IPS DF 4.7 (cell line): Measurements from ENCODE around the gene SIGLEC7.
"Not testable (repeated sequence)": the region's sequence is repeated elsewhere in the genome, so short reads cannot be mapped to it uniquely, and the experiment has no call there.

ENCODE experiments used
- DNase-seq: peaks from one replicate; pipeline ENCODE4 v3.0.0-alpha.2; 2013; ENCODE audit warnings: low spot score; ENCODE audit errors: extremely low read depth

SIGLEC7 gene

DNA sequence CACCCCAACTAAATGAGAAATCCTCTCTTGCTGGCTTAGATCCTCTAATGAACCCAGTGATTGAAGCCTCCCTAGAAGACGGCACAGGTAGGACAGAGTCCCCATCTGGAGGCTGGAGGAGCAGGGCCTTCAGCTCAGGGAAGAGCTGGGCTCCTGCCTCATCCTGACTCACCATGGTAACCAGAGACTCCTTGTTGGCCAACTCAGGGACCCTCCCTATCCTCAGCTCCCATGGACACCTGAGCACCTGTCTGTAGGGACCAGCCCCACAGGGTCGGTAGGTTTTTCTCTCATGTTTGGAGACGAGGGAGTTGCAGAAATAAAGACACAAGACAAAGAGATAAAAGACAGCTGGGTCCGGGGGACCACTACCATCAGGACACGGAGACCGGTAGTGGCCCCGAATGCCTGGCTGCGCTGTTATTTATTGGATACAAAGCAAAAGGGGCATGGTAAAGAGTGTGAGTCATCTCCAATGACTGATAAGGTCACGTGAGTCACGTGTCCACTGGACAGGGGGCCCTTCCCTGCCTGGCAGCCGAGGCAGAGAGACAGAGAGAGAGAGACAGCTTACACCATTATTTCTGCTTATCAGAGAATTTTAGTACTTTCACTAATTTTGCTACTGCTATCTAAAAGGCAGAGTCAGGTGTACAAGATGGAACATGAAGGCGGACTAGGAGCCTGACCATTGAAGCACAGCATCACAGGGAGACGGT is 26.6 kb downstream of the SIGLEC7 start:
- DNase-seq: no peak

DNA sequence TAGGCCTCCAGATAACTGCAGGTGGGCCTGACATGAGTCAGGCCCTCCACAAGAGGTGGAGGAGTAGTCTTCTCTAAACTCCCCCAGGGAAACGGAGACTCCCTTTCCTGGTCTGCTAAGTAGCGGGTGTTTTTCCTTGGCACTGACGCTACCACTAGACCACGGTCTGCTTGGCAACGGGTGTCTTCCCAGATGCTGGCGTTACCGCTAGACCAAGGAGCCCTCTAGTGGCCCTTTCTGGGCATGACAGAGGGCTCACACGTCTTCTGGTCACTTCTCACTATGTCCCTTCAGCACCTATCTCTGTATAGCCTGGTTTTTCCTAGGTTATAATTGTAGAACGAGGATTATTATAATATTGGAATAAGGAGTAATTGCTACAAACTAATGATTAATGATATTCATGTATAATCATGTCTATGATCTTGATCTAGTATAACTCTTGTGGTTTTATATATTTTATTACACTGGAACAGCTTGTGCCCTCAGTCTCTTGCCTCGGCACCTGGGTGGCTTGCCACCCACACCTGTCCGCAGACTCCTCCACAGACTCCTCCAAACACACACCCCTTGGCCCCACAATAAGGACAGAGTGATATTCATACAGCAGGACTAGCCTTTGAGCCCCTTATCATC is 27.3 kb downstream of the SIGLEC7 start:
- not testable (repeated sequence) for DNase-seq

DNA sequence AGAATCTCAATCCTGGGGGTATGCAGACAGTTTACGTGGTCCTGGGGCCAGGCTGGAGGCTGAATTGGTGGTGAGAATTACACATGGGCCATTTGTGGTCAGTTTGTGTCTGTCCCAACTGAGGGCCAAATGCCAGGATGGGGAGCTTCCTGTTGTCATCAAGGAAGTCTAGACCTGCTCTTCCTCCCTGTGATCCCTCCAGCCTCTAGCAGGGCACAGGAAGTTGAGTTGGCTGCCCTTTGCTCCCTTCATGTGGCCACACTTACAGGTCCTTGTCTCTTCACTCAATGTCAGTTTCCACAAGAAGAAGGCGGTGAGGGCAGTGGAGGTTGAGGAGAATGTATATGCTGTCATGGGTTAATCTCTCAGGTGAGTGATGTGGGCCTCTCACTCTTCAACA is 30.1 kb downstream of the SIGLEC7 start:
- no peak for DNase-seq

DNA sequence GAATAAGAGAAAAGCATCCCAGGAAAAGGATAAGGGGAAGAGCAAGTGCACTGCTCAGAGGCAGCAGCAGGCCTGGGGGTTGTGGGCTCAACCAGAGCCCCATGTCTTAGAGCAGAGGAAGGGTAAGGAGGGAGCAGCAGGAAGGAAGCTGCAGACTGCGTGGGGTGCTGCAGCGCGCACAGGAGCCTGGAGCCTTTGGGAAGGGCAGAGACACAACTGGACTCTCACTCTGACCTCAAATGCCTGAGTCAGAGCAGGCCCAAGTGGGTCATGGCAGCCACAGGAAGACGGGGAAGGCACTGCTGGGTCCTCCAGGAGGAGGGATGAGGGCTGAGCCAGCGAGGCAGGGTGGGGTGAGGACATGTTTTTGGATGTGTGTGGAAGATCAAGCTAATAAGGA is 31.6 kb downstream of the SIGLEC7 start:
- DNase-seq: no peak

DNA sequence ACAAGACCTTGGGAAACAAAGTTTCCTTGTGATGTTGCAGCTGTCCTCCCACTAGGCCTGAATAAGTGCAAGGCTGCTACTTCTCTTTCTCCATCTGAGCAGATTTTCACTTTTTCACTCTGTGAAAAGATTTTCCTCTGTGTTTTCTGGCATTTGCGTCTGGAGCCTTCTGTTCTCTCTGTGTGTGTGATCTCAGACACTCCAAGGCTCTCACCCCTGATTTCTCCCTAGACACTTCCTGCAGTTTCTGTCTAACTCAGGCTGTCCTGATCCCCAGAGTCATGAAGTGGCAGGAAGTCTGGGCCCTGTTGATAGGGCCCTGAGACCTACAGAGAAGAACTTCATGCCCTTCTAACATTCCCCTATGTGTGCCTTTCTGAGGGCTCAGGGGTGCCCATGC is 37.2 kb downstream of the SIGLEC7 start:
- DNase-seq: no peak

DNA sequence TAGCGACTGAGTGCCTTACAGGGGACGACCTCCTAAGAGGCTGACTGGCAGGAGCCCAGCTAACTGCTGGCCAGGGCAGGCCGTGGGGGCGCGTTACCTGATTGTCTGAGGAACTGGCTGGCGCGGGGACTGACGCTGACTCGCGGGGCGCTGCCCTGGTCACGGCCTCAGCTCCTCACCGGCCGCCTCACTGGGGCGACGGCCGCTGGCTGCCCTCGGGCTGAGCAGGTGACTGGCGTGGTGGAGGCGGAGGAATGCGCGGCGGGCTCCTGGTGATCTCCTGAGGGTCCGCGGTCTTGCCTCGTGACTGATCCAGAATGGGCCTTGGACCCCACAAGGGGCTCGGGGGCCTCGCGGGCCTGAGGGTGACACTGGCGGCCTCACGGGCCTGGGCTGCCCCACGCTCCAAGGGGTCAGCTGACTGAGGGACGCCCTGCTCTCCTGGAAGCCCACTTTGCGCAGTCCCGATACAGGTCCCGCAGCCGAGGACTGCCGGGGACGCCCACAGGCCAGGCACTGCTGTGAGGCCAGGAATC is 39.3 kb downstream of the SIGLEC7 start:
- no peak for DNase-seq

DNA sequence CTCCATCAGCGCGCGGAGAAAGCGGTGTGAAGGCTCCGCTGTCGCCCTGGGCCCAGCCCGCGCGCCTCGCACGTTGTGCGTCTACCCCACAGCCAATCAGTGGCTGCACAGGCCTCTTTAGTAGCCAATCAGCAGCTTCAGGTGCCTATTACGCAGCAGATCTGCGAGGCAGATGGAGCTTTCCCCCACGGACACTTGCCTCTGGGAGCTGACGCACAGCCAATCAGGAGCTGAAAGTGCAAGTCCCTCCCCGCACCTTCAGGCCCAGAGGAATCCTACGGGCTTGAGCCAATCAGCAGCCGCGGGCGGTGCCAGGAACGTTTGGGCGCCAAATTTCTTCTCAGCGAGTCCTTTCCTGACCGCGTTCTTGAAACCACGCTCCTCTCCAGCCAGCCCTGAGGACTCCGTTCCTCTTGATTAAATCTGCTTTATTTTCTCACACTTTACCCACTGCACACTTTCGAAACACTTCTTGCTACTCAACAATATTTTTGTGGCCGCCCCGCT is 39.9 kb downstream of the SIGLEC7 start:
- no peak for DNase-seq

DNA sequence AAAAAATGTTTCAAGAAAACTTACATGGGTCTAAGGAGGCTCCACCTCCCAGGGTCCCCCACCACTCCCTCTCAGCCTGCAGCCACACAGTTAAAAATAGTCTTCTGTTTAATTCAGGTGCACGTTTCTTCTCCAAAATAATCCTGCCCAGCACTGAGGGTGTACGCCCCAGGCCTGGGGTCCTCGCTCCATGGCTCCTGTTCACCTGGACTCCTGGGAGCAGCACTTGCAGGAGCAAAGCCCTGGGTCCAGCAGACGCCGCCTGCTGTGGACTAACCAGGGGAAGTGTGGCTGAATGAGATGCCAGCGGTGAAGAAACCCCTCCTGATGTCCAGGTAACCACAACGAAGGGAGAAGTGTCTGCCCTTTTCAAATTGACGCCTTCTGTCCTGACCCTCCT is 41.5 kb downstream of the SIGLEC7 start:
- no peak for DNase-seq

DNA sequence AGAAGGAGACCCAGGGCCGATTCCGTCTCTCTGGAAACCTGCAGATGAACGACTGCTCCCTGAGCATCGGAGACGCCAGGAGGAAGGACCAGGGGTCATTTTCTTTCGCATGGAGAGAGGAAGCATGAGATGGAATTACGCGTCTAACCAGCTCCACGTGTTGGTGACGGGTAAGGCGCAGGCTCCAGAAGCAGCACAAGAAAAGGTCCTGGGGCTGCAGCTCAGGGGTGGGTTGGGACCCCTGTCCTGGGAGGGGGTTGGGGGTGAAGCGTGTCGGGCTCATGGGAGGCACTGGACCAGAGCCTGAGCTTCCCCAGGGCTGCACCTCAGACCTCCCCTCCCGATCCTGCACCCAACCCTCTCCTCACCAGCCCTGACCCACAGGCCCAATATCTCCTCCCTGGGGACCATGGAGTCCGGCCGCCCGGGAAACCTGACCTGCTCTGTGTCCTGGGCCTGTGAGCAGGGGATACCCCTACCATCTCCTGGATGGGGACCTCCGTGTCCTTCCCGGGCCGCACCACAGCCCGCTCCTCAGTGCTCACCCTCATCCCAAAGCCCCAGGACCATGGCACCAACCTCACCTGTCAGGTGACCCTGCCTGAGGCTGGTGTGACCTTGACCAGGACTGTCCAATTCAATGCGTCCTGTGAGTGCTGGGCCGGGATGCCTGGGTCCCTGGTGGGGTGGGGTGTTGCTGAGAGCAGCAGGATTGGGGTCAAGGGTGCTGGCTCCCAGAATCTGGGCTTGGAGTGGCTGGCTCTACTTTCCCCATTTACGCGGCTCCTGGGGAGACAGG is 43.2 kb downstream of the SIGLEC7 start:
- DNase-seq: no peak

DNA sequence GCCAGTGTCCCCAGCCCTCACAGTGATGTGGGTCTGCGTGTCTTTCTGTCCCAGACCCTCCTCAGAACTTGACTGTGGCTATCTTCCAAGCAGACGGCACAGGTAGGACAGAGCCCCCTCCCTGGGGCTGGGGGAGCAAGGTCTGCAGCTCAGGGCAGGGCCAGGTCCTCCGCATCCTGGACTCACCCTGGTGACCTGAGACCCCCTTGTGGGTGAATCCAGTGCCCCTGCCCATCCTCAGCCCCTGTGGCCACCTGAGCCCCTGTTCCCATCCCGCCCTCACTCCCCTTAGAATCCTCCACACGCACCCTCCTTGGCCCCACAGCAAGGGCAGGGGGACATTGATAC is 43.7 kb downstream of the SIGLEC7 start:
- no peak for DNase-seq

DNA sequence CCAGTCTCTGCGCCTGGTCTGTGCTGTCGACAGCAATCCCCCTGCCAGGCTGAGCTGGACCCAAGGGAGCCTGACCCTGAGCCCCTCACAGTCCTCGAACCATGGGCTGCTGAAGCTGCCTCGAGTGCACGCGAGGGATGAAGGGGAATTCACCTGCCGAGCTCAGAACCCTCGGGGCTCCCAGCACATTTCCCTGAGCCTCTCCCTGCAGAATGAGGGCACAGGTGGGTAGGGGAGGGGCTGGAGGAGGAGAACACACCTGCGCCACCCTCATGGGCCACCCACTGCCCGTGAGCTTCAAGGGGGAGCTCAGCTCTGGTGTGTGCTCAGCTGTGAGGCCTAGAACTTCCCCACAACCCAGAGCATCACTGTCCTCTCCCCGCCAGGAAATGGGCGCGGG is 44.2 kb downstream of the SIGLEC7 start:
- DNase-seq: no peak

DNA sequence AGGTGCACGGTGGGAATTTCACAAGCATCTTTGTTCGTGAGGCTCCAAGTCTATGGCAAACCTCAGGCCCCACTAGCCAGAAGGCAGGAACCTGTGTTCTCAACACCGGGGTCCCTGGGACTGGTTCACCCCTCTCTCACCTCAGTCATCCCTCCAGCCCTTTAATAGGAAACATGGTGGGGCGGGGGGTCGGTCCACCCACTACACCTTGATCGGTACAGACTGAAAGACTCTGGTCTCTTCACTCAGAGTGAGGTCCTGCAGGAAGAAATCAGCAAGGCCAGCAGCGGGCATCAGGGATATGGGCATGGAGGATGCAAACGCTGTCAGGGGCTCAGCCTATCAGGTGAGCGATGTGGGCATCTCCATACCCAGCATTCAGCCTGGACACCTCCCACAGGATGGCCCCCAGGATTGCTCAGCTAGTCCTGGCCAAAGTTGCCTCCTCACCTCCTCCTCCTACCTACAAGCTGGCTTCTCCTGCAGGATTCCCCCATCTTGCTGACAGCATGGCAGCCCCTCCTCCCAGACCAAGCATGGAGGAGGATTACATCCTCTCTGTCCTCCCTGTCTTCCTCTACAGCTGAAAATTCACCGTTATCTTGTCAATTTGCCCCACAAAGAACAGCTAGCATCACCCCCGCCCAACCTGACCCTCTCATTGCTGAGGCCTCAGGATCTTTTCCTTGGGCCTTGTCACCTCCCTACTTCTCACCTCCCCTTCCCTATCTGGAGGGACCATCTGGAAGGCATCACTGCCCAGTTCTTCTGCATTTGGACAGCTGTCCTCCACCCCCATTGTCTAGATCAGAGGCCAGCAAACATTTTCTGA is 45.5 kb downstream of the SIGLEC7 start:
- no peak for DNase-seq

DNA sequence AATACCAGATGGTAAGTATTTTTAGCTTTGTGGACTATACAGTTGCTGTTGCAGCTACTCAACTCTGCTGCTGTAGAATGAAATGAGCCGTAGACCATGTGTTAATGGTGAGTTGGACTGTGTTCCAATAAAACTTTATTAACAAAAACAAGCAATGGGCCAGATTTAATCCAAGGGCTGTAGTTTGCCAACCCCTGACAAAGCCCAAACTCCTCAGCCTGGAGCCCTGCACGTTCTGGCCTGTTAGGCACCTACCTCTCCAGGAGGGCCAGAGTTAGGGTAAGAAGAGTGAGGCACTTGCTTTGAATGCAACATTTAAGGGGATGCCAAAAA is 46.1 kb downstream of the SIGLEC7 start:
- no peak for DNase-seq

DNA sequence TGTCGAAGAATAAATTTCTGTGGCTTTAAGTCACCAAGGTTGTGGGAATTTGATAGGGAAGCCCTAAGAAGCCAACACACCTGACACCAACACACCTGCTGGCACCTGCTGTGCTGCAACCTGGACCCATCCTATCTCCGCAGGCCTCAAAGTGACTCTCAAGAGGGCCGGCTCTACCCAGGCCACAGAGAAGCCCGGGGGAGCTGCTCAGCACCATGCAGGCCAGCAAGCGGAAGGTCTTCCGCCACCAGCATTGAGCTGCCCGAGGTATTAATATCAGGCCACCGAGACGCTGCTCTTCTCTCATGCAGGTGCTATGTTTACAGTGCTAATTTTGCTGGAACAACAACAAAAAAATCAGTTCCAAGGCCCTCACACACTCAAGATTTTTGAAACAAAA is 50.6 kb downstream of the SIGLEC7 start:
- no peak for DNase-seq

DNA sequence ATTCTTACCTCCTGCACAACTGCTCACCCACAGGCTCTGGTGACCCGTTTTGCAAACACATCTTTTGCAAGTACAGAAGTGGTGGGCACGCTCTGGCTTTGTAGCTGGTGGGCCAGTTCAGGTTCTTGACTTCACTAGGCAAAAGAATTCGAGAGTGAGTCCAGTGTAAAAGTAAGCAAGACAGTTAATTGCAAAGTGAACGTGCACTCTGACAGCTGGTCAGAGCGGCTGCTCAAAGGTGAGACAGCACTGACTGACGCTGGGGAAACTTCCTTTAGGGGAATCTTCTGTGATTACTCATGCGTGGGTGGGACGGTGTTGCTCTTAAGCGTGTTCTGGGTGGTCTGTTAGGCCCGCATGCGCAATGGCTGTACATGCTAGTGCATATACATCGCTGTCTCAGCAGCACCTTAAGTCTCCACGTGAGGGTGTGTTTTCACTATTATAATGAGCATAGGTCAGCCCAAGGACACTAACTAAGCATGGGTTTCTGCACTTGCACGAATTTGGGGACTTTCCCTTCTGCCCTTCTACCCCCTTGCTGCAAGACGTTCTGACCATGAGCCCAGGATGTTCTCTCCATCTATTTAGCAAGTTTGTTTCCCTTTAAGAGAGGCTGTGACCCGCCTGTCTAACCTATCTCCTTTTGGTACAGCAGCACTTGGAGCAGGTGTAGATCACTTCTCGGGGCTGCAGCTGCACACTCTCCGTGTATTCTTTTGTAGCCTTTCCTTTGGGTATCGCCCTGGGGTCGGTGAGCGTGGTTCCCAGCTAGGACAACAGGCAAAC is 52.6 kb downstream of the SIGLEC7 start:
- DNase-seq: no peak

DNA sequence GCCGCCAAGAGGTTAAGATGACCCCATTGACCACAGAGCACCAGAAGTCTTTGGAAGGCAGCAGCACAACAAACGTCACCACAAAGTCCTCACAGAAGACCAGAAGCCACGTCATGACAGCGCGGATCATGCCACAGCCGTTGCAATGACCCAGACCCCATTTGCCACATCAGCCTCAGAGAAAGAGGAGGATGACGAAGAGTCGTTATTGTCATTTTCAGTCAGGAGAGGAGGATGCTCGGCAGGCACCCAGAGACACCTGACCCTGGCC is 53.1 kb downstream of the SIGLEC7 start:
- no peak for DNase-seq

DNA sequence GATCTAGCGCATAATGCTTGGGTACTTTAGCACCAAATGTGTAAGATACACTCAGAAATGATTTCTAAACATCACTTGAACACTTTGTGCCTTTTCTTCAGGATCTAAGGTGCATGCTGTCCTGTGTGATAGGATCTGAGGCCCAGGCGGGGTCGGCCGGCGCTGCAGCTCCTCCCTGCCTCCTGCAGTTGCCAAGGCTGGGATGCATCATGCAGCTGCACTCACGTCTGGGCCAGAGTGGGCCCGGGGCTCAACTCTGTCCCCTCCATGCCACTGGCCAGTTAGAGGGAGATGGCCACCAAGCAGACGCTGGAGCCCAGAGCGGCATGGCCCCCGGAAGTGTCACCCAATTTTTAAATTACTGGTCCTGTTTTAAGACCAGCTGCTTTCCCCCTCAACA is 53.5 kb downstream of the SIGLEC7 start:
- DNase-seq: no peak

DNA sequence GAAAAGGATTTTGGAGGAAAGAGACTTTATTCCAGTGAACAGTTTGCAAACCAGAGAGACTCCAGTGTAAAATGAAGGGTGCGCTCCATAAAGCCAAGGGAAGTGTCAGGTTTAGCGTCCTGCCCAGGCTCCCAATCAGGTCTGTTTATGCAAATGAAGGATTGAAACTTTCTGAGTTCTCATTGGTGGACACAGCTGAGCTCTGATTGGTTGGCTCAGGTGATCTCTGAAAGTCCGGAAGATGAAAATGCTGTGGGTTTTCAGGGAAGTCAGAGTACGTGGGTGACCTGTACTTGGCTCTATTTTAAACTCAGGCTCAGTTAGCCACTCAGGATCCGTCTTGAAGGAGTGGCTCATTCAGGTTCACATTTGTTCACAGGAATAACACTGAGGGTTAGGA is 54.1 kb downstream of the SIGLEC7 start:
- DNase-seq: no peak

DNA sequence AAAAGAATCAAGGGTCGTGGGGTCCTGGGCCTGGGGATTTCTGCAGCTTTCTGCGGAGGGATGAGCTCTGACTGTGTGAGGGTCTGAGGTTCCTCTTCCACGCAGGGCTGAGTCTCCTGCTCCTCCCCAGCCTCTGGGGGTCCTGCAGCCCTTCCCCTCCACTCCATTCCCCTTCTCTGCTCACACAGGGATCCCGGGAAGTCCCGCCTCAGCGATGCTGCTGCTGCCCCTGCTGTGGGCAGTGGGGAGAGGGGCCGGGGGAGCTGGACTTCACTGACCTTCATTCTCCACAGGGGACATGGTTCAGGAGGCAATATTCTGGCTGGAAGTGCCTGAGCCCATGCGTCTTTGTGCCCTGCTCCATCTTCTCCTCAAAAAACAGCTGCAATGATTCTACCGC is 56.5 kb downstream of the SIGLEC7 start:
- no peak for DNase-seq

DNA sequence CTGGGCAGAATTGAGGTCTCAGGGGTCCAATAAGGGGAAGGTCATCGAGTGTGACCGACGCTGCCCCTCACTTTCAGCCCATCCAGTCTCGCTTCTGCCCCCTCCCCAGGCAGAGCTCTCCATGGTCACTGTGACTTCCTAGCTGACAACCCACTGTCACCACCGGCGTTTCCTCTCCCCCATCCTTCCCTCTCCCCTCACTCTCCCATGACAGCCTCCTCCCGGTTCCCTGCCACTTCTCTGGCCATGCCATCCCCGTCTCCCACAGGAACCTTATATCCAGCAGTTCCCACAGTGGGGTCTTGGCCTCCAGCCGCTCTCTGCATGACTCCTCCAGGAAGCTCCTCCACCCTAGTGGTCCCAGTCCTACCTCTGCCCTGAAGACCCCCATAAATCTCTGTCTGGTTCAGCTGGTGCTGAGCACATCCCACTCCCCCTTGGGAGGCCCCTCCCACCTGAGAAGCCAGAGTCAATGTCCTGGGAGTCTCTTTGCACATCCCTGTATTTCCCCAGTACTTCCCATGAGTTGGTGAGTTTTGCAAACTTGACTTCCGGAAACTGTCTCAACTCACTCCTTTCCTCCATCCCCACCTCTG is 58.1 kb downstream of the SIGLEC7 start:
- DNase-seq: no peak

DNA sequence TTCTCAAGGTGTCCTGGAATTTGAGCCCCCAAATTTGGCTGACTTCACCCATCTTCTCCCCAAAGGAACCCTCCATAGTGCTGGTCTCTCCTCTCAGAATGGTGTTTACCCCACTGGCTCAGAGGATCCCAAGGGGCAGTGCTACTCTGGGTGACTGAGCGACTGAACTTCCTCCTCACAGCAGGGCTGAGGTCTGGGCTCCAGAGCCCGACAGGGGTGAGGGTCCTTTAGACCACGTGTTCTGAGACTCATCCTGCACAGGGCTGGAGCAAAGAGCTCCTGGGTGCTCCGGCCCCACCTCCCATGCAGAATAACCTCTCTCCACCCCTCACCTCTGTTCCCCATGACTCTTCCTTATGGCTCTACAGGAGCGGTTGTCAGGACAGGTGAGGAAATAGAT is 59.6 kb downstream of the SIGLEC7 start:
- DNase-seq: no peak
